GM12865 (cell line): ENCODE data around the gene KCNIP4.

Experiments used
- DNase-seq: peaks from one replicate; pipeline ENCODE4 v3.0.0; 2010; ENCODE audit warnings: low read depth
- H3K4me3 ChIP-seq: 2 replicates; pipeline ENCODE4 v1.5.1; 2011; ENCODE audit warnings: mild to moderate bottlenecking, low read depth, low read length, control low read depth
- CTCF ChIP-seq: IDR thresholded peaks from 2 replicates; pipeline ENCODE4 v1.5.1; 2011; ENCODE audit warnings: low read length, control low read depth, low read depth, inconsistent platforms; ENCODE audit not compliant: insufficient read depth; ENCODE audit errors: missing control alignments

KCNIP4 gene

DNA sequence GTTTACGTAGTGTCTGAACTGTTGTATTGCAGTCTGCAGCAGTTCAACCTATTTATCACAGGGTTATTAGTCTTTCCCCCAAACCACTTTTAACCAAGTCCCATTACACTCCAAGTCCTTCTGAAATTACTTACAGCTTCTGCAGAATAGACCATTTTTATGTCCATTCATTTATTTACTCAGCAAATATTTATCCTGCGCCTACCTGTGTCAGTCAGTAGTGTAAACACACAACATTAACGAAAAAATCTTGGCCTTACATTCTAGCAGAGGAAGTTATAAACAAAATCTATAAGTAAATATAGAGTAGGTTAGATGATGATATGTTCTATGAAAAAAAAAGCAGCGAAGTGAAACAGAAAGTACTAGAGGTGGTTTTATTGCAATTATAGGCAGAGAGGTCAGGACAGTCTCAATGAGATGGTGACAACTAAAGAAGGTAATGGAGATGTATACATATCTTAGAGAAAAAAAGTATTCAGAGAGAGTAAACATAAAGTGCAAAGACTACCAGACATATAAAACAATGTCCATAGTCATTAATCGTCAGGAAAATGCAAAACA is 534.7 kb downstream of the KCNIP4 start:
- H3K4me3 ChIP-seq = no peak overlapping the region
- no peak for DNase-seq
- TF ChIP-seq CTCF = no peak

GRCh38 chr4:21411086-21411485 is 537.5 kb downstream of the KCNIP4 start:
- no peak overlapping the region for H3K4me3 ChIP-seq
- TF ChIP-seq CTCF = no peak
- DNase-seq = no peak

DNA sequence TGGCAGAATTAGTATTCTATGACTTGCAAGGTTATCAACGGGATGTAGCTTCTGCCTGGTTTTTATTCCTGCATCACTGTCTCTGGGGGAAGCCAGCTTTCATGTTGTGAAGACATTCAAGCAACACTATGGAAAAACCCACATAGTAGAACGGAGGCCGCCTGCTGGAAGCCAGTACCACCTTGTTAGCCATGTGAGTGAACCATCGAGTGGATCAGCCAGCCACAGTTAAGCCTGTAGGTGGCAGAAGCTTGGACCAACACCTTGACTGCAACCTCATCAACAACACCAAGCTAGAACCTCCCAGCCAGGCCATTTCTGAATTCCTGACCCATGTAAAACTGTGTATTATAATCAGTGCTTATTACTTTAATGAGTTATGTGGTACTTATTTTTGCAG is 538.2 kb downstream of the KCNIP4 start:
- H3K4me3 ChIP-seq = no peak overlapping the region
- TF ChIP-seq CTCF = no peak
- no peak for DNase-seq

GRCh38 chr4:21387683-21388082 is 560.9 kb downstream of the KCNIP4 start:
- TF ChIP-seq CTCF = no peak
- DNase-seq = no peak
- no peak overlapping the region for H3K4me3 ChIP-seq

- no peak for TF ChIP-seq CTCF
- no peak for DNase-seq
- no peak overlapping the region for H3K4me3 ChIP-seq
Measured at GRCh38 chr4:21386166-21386780, 562.3 kb downstream of the KCNIP4 start.

GRCh38 chr4:21385706-21386105 is 562.9 kb downstream of the KCNIP4 start:
- no peak for DNase-seq
- no peak overlapping the region for H3K4me3 ChIP-seq
- no peak for TF ChIP-seq CTCF

GRCh38 chr4:21384609-21385008 is 564.0 kb downstream of the KCNIP4 start:
- no peak overlapping the region for H3K4me3 ChIP-seq
- TF ChIP-seq CTCF = no peak
- DNase-seq = no peak
